Neural crest cell (in vitro differentiated cells): ENCODE data around the gene EMILIN3. TPM values are rescaled to one million over a fixed set of nuclear protein-coding genes. Genes with fewer than 3 reads are reported as not detected.

Experiments
- DNase-seq: peaks from one replicate; pipeline ENCODE4 v3.0.0; 2021; ENCODE audit warnings: low read depth, mixed read lengths, low spot score
- H3K27ac Mint-ChIP-seq: one replicate; pipeline ENCODE4 v1.8.0; 2021; ENCODE audit warnings: mild to moderate bottlenecking, mixed read lengths; ENCODE audit not compliant: unreplicated experiment
- H3K27me3 Mint-ChIP-seq: 2 replicates; pipeline ENCODE4 v1.8.0; 2021; ENCODE audit warnings: low read depth, mild to moderate bottlenecking, mixed read lengths
- H3K36me3 Mint-ChIP-seq: 2 replicates; pipeline ENCODE4 v1.8.0; 2021; ENCODE audit warnings: low read depth, mild to moderate bottlenecking, mixed read lengths
- H3K4me1 Mint-ChIP-seq: 2 replicates; pipeline ENCODE4 v1.8.0; 2021; ENCODE audit warnings: mixed read lengths
- H3K4me3 Mint-ChIP-seq: one replicate; pipeline ENCODE4 v1.8.0; 2021; ENCODE audit warnings: mild to moderate bottlenecking, mixed read lengths
- H3K9me3 Mint-ChIP-seq: 2 replicates; pipeline ENCODE4 v1.8.0; 2021; ENCODE audit warnings: mixed read lengths
- total RNA-seq: library from RNA; stranded (reverse); gene quantifications from 2 replicates; pipeline ENCODE4 v1.2.1, GENCODE V29; 2021
- TF ChIP-seq, protein P1 (sequence below): fragments of 200-600 bp; sonication (generic); conservative IDR thresholded peaks from 2 replicates; pipeline ENCODE4 v1.5.0; 2021; ENCODE audit warnings: antibody characterized with exemption, mild to moderate bottlenecking

Gene EMILIN3
- total RNA-seq, 1 donor from 2014 or later = 6.9 TPM

GRCh38 chr20:41367956-41368355 is 1.3 kb upstream of the EMILIN3 start:
- TF ChIP-seq, protein P1, sequence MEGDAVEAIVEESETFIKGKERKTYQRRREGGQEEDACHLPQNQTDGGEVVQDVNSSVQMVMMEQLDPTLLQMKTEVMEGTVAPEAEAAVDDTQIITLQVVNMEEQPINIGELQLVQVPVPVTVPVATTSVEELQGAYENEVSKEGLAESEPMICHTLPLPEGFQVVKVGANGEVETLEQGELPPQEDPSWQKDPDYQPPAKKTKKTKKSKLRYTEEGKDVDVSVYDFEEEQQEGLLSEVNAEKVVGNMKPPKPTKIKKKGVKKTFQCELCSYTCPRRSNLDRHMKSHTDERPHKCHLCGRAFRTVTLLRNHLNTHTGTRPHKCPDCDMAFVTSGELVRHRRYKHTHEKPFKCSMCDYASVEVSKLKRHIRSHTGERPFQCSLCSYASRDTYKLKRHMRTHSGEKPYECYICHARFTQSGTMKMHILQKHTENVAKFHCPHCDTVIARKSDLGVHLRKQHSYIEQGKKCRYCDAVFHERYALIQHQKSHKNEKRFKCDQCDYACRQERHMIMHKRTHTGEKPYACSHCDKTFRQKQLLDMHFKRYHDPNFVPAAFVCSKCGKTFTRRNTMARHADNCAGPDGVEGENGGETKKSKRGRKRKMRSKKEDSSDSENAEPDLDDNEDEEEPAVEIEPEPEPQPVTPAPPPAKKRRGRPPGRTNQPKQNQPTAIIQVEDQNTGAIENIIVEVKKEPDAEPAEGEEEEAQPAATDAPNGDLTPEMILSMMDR = no peak
- H3K27me3 Mint-ChIP-seq = peaks cover 35% of the 10 kb centered on the region
- no peaks in the 10 kb centered on the region for H3K36me3 Mint-ChIP-seq
- H3K4me1 Mint-ChIP-seq = peaks cover 7% of the 10 kb centered on the region
- H3K9me3 Mint-ChIP-seq = no peaks in the 10 kb centered on the region
- DNase-seq = no peak
- H3K27ac Mint-ChIP-seq = no peak overlapping the region
- peak overlapping the region; percentile 25 for H3K4me3 Mint-ChIP-seq

DNA sequence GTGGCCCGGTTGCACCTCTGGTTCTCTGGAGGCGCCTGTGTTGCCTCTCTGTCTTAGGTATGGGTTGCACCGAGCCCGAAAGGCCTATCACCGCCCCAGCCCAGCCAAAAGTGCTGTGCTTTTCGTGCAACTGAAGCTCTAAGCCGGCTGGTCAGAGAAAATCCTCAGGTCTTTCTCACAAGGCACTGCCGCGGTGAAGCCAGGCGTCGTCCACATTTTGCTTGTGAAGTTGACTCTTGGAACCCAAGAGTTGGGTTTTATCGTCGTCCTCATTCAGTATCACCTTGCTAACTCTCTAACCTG is 726 bp upstream of the EMILIN3 start:
- Mint-ChIP-seq H3K36me3 (no peaks in the 10 kb centered on the region), H3K4me1 (peaks cover 6% of the 10 kb centered on the region), H3K9me3 (no peaks in the 10 kb centered on the region), H3K27ac (no peak overlapping the region), H3K27me3 (peaks cover 35% of the 10 kb centered on the region), H3K4me3 (peak overlapping the region; percentile 87)
- TF ChIP-seq, protein P1 = no peak
- DNase-seq = no peak

DNA sequence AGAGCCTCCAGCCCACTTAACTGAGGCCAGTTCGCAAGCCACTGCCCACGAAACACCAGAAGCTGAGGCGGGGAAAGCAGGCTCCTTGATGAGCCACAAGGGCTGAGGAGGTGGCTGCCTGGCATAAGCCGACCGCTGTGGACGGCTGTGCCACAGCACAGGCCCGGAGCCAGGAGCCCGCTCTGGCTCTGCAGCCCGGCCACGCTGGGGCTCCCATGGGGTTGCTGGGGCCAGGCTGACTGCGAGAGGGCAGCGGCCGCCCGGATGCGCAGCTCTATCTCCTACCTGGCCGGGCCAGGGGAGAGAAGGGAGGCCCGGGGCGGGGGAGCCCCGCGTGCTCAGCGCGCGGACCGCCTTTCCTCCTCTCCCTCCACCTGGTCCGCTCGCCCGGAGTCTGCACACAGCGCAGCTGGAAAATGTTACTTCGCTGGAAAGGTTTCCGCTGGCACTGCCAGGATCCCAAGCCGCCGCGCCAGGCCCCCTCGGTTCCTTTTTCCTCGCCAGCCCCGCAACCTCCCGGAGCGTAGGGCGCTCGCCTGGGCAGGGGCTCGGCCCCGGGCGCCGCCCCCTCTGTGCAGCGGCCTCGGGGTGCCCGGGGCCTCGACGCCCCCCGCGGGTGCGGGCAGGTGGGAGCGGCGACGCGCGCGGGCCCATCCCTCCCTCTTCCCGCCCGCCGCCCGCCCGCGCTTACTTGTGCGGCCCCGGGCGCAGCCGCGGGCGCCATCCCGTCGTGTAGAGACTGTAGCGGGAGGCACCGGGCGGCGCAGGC is 657 bp downstream of the EMILIN3 start:
- Mint-ChIP-seq H3K4me1 (peaks cover 6% of the 10 kb centered on the region), H3K9me3 (no peaks in the 10 kb centered on the region), H3K36me3 (no peaks in the 10 kb centered on the region), H3K4me3 (peak overlapping the region; percentile 58), H3K27ac (no peak overlapping the region), H3K27me3 (peaks cover 35% of the 10 kb centered on the region)
- TF ChIP-seq, protein P1 = no peak
- DNase-seq = no peak

DNA sequence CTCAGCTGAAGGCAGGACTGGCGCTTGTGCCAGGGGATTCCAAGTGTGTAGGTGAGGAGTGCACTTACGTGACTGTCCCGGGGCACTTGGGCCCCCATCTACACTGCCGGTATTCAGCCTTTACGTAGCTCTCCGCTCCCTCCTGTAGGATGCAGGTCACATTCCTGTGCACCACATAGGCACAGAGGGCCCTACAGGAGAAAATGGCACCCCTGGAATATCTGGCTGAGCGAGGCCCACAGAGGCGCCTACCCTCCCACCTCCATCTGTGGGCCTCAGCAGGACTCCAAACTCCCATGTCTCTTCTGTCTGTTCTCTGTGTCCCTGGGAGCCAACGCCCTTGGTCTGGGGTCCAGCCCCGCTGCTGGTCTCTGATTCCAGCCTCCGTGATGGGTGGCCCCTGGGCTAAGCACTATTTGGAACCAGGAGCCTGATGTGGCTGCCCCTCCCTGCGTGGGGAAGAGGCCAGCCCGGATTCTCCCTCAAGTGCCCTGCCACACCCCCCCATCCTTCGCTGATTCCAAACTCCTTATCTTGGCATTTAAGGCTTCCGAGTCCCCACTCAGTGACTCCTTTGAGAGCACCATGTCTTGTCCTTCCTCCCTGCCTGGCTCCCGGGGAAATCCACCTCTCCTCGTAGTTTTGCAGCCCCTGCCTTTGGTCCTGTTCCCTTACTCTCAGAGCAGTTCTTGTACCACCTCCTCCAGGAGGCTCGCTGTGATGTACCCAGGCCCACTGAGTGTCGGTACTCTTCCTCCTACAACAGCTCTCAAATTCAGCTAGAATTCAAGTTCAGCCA is 1.5 kb downstream of the EMILIN3 start:
- H3K4me1 Mint-ChIP-seq = peaks cover 6% of the 10 kb centered on the region
- no peaks in the 10 kb centered on the region for H3K9me3 Mint-ChIP-seq
- H3K4me3 Mint-ChIP-seq = peak overlapping the region; percentile 58
- H3K27ac Mint-ChIP-seq = no peak overlapping the region
- TF ChIP-seq, protein P1 = no peak
- H3K27me3 Mint-ChIP-seq = peaks cover 35% of the 10 kb centered on the region
- no peaks in the 10 kb centered on the region for H3K36me3 Mint-ChIP-seq
- DNase-seq = no peak

DNA sequence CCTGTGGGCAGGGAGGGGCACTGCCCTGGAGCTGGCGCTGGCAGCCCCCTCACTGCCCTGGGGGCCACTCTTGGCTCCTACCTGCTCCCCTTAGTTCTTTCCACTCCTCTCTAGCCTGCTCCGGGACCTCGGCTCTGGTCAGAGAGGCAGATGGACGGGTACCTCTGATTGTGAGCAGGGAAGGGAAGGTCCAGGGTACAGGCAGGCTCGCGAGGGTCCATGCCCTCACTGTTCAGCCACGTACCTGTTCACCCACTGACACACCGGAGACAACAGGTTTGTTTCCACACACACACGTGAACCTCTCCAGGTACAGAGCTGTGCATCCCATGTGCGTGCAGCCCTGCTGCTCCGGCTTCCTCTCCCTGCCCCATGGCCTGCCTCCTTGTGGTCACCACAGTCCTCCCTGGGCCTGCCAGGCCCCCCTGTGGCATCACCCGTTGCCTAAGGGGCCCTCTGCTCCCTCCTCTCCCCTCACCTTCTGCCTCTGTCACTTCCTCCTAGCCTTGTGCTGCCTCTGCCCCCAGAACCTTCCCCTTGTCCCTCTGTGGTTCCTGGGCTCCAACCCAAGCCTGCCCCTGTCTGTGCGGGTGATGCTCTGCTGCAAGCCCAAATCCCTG is 2.3 kb downstream of the EMILIN3 start:
- DNase-seq = no peak
- Mint-ChIP-seq H3K27me3 (peaks cover 33% of the 10 kb centered on the region), H3K9me3 (no peaks in the 10 kb centered on the region), H3K4me1 (peaks cover 6% of the 10 kb centered on the region), H3K27ac (no peak overlapping the region), H3K4me3 (no peak overlapping the region), H3K36me3 (no peaks in the 10 kb centered on the region)
- TF ChIP-seq, protein P1 = no peak
